ENCODE results near the gene NTMT2.
"Not testable (repeated sequence)": the region's sequence is repeated elsewhere in the genome, so short reads cannot be mapped to it uniquely, and the experiment has no call there.

The NTMT2 gene

DNA sequence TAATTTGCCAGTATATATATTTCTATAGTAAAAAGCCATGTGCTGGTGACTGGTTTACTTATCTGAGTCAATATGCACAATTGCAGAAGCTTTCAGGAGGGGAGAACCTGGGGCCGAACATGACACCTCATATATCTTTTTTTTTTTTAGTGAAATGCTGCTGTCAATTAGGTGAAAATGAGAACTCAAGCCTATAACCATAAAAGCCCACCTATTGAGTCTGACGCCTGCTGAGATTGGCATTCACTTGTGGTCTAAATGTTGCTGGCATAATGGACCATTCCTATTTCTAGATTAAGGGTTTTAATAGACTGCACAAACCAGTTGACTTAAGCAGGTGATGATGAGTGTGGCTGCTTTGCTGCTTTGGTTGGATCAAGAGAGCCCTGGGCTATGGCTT, 10.8 kb downstream of the NTMT2 start:
- no peak for DNase-seq

DNA sequence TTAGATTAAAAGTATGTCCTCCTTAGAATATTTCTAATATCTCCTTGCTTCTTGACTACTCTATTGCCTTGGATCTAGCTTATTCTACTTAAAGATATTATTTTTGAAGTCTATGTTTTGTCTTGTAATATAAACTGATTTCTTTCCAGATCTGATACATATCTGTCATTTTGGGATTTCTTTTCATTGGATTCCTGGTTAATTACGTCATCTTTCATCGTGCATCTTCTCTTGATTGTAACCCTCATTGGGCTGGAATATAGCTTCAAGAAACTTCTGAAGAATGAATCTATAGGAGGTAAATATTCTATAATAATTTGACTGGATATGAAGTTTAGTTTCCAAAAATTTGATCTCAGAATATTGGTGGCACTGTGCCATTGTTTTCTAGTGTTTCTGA, 12.1 kb downstream of the NTMT2 start:
- DNase-seq, result no peak

DNA sequence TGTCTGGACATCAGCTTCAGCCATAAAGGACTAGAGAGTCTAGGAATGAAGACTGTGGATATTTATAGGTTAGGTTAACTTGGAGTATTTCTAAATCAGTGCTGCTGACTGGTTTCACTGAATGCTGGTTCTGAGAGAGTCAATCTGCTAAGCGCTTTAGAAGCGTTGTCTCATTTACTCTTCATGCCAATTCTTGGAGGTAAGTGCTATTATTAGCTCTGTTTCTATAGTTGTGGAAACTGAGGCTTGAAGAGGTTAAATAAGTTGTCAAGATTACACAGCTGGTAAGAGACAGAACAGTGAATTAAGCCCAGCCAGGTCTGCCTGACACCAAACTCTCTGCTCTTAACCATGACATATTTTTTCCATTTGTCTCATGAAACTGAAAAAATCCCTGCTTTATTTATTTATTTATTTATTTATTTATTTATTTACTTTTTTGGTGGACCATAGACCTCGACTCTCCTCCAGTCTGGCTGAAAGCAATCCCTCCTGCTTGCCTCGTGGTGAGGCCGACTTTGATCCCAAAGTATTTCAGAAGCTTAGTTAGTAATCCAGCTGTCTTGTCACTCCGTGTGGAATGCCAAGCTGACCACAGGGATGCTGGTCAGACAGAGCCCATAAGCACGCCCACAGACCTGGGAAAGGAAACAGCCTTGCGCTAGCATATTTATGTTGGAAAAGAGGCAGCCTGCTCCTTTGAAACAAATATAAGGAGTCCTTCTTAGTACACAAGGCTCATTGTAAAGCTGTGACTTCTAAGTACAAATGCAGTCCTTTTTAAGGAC, 16.9 kb downstream of the NTMT2 start:
- DNase-seq, result no peak

DNA sequence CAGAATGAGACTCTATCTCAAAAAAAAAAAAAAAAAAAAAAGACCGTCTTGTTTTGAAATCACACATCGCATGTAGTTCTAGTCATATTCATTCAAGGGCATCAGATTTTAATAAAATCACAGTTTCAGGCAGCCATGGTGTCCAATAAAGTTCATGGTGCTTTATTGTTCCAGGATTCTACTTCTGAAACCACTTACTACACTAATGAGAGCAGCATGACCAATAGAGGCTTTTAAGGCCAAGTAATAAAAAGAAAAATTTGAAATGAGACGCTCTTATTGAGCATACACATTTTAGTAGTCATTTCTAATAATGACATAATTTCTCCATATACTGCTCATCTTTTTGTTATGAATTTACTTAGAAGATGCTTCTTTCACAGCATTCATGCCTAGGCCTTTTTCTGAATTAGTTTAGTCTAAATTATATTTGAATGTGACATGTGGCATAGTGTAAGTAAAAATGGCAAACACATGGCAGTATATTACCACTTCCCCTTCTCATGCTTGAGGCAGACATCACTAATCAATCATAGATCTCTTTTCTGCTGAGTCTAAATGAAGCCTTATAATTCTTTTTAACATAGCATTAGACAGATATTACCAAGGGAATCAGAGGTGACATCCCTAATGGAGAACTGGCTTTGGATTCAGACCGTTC, 18.5 kb downstream of the NTMT2 start:
- DNase-seq, result no peak

DNA sequence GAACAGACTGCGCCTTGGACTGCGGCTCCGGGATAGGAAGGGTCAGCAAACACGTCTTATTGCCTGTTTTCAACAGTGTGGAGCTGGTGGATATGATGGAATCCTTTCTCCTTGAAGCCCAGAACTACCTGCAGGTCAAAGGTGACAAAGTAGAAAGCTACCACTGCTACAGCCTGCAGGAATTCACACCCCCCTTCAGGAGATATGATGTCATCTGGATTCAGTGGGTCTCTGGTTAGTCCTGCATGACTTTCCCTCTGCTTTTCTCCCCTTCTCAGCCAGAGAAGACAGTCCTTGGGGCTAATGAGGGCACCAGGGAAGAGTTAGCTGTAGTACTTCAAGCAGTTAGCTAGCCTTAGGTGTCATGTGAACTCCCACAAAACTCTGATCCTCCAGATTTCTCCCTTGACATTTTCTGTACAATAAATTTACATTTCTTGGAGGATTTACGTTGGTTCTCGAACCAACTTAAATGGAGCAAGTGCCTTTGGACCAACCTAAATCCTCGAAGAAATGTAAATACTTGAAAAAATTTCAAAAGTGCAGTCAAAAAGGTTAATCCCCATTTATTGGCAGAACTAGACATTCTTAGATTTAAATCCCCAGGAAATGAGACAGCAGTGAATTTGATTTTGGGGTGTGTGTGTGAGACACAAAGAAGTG, 20.9 kb downstream of the NTMT2 start:
- no peak for DNase-seq

DNA sequence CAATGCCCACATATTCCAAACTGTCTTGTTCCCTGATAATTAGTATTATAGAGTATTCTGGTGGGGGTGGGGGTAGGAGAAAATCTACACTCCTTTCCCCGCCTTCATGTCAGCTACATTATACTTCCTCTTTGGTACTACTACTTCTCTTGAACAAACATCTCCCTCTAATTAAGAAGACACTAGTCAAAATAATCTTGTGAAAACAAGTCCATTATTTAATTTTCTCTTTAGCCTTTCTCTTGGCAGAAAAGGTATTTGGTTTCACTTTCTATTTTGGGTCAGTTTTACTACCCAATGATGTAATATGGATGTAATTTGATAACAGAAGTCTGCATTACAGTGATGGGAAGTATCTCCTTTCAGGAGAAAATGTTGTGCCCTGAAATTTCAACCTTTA, 22.5 kb downstream of the NTMT2 start:
- no peak for DNase-seq

DNA sequence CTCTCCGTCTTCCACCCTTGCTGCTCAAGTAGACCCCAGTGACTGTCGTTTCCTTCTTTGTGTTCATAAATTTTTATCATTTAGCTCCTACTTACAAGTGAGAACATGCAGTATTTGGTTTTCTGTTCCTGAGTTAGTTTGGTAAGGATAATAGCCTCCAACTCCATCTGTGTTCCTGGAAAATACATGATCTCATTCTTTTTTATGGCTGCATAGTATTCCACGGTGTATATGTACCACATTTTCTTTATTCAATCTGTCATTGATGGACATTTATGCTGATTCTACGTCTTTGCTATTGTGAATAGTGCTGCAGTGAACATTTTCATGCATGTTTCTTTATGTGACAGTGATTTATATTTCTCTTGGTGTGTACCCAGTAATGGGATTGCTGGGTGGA, 24.8 kb downstream of the NTMT2 start:
- DNase-seq, result not testable (repeated sequence)

DNA sequence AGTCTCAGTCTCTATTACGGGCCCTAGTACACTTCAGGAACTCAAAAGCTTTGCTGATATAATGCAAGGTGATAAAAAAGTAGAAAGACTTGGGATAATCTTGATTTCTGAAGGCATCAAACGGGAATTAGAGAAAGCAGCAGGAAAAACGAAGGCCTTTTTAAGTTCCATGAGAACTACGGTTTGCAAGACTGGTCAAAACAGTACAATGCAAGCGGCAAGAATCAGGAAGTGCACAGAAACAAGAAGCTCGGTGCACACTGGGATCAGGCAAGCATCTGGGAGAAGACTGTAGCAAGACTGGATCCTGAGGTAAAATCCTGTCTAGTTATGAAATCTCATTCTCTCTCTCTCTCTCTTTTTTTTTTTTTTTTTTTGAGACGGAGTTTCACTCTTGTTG, 28.6 kb downstream of the NTMT2 start:
- no peak for DNase-seq

DNA sequence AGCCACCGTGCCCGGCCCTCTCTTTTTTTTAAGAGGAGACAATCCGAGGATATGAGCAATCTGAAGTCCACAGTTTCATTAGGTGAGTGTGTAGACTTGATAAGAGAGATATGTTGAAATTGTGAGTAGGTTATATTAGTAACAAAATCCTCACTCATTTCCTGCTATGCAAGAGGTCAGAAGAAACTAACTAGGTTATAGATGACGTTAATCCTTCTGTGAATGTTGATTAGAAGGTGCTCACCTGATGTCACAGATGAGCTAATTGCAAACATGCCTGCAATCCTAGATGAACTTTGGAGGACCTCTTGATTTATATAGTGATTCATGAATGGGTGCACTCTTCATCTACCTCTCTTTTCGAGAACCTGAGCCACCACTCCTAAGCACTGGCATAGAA, 29.3 kb downstream of the NTMT2 start:
- DNase-seq, result no peak

DNA sequence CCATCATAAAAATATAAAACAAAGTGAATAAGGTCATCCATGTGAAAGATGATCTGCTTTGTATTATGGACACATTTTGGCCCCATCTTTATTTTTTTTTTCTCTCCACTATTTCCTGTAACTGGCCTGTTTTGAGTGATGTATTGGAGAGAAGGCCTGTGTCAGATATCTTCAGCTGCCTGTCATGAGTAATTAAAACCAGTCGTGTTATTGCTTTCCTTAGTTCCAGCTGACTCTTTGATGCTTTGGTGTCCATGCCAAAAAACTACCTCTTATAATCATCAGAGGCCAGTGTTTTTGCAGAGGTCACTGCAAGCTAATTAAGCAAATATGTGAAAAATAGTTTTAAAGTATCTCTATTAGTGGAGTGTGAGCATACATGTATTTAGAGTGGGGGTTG, 29.7 kb downstream of the NTMT2 start:
- no peak for DNase-seq

DNA sequence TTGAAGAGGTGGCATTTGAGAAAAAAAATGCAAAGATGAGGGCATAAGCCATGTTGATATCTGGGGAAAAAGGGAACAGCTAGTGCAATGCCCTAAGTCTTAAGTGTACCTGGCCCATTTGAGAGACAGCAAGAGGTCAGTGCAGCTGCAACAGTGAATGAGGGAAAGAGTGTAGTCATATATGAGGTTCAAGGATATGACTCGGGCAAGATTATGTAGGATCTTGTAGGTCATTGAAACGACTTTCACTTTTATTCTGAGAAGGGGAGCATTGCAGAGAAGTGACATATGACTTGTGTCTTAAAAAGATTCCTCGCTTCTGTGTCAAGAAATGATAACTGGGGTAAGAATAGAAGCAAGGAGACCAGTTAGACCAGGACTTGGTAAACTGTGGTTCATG, 31.0 kb downstream of the NTMT2 start:
- no peak for DNase-seq

DNA sequence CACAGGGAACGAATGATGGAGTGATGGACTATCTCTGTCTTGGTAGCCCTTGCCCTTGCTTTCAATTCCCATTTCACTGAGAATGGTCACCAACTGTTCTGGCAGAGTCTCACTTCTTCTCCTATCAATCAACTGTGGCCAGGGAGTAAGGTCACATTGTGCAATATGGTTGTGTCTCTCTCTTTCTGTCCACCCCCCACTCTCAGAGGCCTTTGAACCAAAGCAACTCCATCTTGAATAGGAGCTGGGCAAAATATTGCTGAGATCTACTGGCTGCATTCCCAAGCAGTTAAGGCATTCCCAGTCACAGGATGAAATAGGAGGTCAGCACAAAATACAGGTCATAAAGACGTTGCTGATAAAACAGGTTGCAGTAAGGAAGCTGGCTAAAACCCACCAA, 36.7 kb downstream of the NTMT2 start:
- DNase-seq, result no peak

DNA sequence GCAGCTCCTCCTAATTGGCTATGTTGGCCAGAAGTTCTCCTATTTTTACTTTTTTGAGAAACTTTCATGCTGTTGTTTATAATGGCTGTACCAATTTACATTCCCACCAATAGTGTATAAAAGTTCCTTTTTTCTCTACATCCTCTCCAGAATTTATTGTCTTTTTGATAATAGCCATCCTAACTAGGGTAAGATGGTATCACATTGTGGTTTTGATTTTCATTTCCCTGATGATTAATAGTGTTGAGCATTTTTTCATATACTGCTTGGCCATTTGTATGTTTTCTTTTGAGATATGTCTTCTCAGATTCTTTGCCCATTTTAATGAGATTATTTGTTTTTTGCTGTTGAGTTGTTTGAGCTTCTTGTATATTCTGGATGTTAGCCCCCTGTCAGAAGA, 46.8 kb downstream of the NTMT2 start:
- DNase-seq, result no peak

DNA sequence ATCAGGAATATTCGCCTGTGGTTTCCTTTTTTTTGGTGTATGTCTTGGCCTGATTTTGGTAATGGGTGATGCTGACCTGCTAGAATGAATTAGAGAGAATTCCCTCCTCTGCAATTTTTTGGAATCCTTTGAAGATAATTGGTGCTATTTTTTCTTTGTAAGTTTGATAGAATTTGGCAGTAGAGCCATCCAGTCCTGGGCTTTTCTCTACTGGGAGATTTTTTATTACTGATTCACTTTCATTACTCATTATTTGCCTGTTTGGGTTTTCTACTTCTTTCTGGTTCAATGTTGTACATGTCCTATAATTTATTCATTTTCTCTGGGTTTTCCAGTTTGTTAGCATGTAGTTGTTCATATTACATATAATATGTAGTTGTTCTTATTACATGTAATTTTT, 48.7 kb downstream of the NTMT2 start:
- DNase-seq, result no peak

DNA sequence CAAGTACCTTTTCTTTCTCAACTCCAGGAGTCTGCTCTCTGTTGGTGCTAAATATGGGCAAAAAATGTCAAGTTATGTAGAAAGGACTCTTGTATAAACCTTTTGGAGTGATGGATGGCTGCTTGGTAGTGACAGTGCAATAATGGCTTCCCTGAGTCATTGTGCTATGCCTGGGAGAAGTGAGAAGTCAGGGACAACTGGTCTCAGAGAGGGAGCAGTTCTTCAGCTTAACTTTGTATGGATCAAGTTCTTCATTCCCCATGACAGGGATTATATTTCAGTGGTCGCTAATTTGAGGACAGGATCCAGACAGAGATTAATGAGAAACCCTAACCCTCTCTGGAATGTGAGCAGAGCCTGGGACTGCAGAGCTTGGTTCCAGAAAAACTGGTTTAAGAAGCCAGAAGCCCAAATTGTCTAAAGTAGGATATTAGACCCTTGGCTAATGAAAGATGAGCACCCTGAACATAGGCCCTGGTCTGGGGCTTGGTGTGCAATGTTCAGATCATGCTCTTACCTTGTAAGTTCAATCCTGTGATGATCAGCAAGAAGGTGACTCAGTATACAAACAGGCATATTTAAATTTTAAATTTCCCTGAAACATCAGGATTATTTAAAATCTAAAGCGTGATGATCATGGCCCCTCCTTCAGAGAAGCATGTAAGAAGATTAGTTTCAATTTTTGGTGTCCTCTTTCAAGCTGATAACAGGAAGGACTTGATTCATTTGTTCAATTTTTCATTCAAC, 50.9 kb downstream of the NTMT2 start:
- no peak for DNase-seq

DNA sequence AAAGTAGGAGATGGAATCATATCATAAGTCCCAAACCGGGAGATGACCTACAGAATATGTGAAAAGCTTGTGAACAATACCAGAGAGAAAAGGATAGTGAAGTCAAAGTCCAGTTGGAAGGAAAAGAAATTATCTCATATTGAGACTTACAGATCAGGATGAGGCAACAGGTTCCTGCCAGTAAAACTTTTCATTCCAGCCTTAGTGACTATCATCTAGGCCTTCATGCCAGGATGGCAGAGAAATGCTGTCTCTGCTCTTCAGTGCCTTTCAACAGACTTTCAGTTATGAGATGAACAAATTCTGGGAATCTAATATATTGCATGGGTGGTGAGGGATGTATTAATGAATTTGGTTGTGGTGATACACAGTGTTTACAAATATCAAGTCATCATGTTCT, 52.3 kb downstream of the NTMT2 start:
- no peak for DNase-seq

DNA sequence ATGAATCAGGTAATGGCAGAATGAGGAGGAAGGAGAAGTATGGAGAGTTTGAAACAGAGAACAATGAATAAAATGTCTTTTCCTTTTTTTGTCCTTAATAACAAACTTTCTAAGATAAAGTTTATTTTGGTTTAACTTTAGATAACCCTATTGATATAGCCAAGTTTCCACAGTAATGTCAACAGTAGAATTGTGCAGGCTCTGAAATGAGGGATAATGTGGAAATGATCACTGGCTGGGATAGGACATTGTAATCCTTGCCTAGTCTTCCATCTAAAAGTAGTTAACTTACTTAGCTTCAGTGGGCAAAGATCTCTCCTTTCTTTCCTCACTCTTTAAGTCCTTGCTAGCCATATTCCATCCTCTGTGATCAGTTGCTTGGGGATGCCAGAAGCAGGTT, 52.8 kb downstream of the NTMT2 start:
- no peak for DNase-seq

DNA sequence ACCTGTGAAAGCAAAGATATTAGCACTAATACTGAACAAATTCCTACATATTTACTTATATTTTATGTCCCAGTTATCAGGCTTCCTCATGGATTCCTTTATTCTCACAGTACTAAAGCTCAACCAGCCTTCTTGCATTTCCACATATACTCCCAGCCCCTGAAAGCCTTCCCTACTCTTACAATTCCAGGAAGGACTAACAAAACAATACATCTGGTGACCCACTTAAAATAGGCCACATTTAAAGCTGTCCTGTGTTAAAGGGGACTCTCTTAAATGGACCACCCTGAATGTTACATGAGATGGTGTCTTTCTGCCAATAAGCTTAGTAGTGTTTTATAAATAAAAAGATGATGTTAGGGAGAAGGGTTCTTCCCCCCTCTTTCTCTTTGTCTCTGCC, 54.4 kb downstream of the NTMT2 start:
- DNase-seq, result no peak

DNA sequence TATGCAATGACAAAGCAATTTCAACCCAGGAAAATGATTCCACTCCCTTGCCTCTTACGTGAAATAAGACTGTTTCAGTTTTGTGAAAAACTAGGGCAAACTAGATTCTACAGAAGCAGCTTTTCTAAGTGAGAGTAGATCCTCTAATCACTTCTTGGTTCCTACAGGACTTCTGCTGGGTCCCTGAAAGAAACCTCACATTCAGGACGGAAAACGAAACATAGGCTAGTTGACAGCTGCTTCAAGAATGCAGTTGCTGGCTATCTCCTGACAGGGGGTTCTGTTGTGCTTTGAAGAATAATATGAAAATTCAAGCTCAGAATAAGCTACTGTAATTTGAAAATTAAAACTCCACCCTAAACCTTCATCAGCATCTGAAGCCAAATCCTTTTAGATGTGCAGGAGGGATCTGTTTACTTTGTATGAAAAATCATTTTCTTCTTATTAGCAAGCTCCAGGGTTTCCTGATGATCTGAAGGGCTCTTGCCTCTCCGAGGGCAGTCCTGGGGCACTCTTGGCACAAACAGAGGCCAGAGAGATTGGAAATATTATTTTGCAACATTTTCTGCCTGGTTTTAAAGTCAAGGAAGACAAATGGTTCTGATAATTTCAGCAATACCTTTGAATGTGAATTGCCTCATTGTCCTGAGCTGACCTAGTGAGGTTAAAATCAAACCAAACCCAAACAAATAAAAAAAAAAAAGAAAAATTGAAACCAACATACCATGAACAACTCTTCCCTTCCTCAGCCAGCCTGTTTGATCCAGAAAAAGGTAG, 55.0 kb downstream of the NTMT2 start:
- no peak for DNase-seq

DNA sequence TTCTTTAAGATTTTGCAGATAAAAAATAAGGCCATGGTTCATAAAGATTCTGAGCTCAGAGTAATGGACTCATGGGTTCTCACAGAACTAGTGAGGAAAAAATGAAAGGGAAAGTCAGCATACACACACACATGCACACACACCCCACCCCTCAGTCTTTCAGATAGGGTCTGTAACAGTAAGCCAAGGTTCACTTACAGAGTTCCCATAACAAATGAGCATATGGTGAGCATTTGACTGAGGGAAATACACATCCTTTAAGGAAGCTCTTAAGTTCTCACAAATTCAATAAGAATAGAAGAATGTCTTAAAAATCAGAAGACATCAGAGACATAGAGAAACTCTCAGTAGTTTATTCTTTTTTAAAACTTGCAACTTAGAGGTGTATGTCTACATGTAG, 57.9 kb downstream of the NTMT2 start:
- no peak for DNase-seq

DNA sequence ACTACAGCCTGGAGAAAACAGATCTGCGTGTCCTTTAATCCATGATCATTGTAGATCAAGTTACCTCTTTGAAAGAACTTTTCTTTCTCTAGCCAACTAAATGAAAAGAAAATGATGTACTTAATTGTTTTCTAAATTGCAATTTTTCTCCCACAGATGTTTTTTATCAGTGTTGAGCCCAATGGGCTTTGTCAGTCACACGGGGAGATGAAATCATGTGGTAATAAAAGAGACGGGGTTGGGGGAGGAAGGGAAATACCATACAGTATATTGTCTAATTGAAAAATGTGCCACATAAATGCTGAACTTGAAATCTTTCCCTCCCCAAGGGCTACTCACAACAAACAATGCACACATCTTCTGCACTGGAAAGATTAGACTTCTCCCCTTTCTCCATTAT, 58.4 kb downstream of the NTMT2 start:
- no peak for DNase-seq

Data from anterior cingulate cortex (tissue), 58 donors.